Left hindlimb (tissue), 1 donor: ENCODE data around the gene ARNT2.

Source experiments
- DNase-seq: peaks from one replicate; pipeline ENCODE4 v3.0.0-alpha.2; 2018

The ARNT2 gene

GRCh38 chr15:80411788-80412288 lies 7.7 kb downstream of the ARNT2 start:
- no peak for DNase-seq

GRCh38 chr15:80414546-80415357 lies 10.6 kb downstream of the ARNT2 start:
- DNase-seq, result no peak

GRCh38 chr15:80415358-80415670 lies 11.1 kb downstream of the ARNT2 start:
- no peak for DNase-seq

- DNase-seq, result no peak
Observed at GRCh38 chr15:80416702-80417101, 12.5 kb downstream of the ARNT2 start.

- DNase-seq, result no peak
Observed at GRCh38 chr15:80418892-80419537, 14.8 kb downstream of the ARNT2 start.

- DNase-seq, result no peak
Observed at GRCh38 chr15:80419546-80419945, 15.4 kb downstream of the ARNT2 start.

- no peak for DNase-seq
Observed at GRCh38 chr15:80420658-80421057, 16.5 kb downstream of the ARNT2 start.

GRCh38 chr15:80423215-80423614 lies 19.0 kb downstream of the ARNT2 start:
- DNase-seq, result no peak

GRCh38 chr15:80424381-80424780 lies 20.2 kb downstream of the ARNT2 start:
- no peak for DNase-seq

GRCh38 chr15:80426316-80426715 lies 22.1 kb downstream of the ARNT2 start:
- DNase-seq, result no peak

- no peak for DNase-seq
Observed at GRCh38 chr15:80429964-80430363, 25.8 kb downstream of the ARNT2 start.

- DNase-seq, result no peak
Observed at GRCh38 chr15:80431635-80432344, 27.6 kb downstream of the ARNT2 start.

- DNase-seq, result no peak
Observed at GRCh38 chr15:80432345-80432702, 28.1 kb downstream of the ARNT2 start.

GRCh38 chr15:80433836-80434235 lies 29.7 kb downstream of the ARNT2 start:
- DNase-seq, result no peak

- no peak for DNase-seq
Observed at GRCh38 chr15:80434926-80435720, 30.9 kb downstream of the ARNT2 start.

- DNase-seq, result no peak
Observed at GRCh38 chr15:80436511-80437307, 32.5 kb downstream of the ARNT2 start.

- no peak for DNase-seq
Observed at GRCh38 chr15:80437334-80437891, 33.2 kb downstream of the ARNT2 start.

- DNase-seq, result no peak
Observed at GRCh38 chr15:80439140-80439539, 35.0 kb downstream of the ARNT2 start.

GRCh38 chr15:80440024-80440423 lies 35.8 kb downstream of the ARNT2 start:
- DNase-seq, result no peak

- DNase-seq, result no peak
Observed at GRCh38 chr15:80441041-80441440, 36.9 kb downstream of the ARNT2 start.

- no peak for DNase-seq
Observed at GRCh38 chr15:80441714-80442113, 37.5 kb downstream of the ARNT2 start.
